Stimulated activated naive CD8-positive, alpha-beta T cell treated with anti-CD3 and anti-CD28 coated beads, Interleukin-15, Interleukin-2, amounts not matched to agents 100 ng/mL and 50 ng/mL, for 24 hours (primary cell): ENCODE results near the gene IFNA21.
"Not testable (repeated sequence)": the region's sequence is repeated elsewhere in the genome, so short reads cannot be mapped to it uniquely, and the experiment has no call there.

ENCODE experiments used
- H3K27ac Mint-ChIP-seq: one replicate; pipeline ENCODE4 v1.8.0; 2021; ENCODE audit warnings: mild to moderate bottlenecking, mixed read lengths
- H3K27me3 Mint-ChIP-seq: one replicate; pipeline ENCODE4 v1.8.0; 2021; ENCODE audit warnings: mixed read lengths
- H3K36me3 Mint-ChIP-seq: one replicate; pipeline ENCODE4 v1.8.0; 2021; ENCODE audit warnings: low read depth, mixed read lengths
- H3K4me1 Mint-ChIP-seq: one replicate; pipeline ENCODE4 v1.8.0; 2021; ENCODE audit warnings: low read depth, mixed read lengths
- H3K4me3 Mint-ChIP-seq: one replicate; pipeline ENCODE4 v1.8.0; 2021; ENCODE audit warnings: mild to moderate bottlenecking, mixed read lengths
- H3K9me3 Mint-ChIP-seq: one replicate; pipeline ENCODE4 v1.8.0; 2021; ENCODE audit warnings: mixed read lengths

Gene IFNA21

DNA sequence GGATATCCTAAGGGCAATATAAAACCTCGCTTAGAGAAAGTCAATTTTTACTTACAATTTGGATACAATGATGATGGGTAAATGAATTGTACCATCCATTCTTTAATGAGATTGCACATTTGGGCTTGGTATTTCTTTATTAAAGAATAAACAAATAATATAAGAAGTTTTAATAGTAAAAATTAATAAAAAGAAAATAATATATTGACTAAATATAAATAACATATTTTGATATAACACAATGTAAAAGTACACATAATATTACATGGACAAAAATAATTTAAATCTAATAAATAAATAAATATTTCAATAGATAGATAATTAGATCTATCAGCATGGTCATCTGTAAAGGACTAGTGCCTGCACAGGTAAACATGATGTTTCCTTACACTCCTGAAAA, 944 bp downstream of the IFNA21 start:
- Mint-ChIP-seq H3K36me3 (no peaks in the 10 kb centered on the region), H3K4me1 (peaks cover 15% of the 10 kb centered on the region), H3K4me3 (no peak overlapping the region), H3K27me3 (no peaks in the 10 kb centered on the region), H3K9me3 (no peaks in the 10 kb centered on the region), H3K27ac (no peak overlapping the region)

DNA sequence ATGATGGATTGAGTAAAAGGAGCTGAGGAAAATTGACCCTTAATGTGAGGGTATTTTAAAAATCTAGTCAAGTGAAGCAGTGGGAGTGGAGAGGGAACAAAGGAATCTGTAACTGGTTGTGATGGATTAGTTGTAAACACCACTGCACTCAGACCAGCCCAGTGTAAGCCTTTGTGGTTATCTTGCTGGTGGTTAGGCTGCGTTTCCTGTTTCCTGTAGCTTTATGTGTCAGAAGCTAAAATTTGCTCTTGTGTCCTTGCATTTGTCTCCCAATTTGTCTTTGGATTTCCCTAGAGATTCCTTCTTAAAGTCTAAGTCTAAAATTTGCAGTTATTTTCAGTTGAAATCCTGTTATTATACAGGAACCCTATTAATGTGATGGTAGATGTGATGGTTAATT, 6.3 kb downstream of the IFNA21 start:
- Mint-ChIP-seq H3K4me1 (peaks cover 22% of the 10 kb centered on the region), H3K4me3 (peak overlapping the region; percentile 35), H3K27me3 (no peaks in the 10 kb centered on the region), H3K9me3 (no peaks in the 10 kb centered on the region), H3K27ac (no peak overlapping the region), H3K36me3 (no peaks in the 10 kb centered on the region)

DNA sequence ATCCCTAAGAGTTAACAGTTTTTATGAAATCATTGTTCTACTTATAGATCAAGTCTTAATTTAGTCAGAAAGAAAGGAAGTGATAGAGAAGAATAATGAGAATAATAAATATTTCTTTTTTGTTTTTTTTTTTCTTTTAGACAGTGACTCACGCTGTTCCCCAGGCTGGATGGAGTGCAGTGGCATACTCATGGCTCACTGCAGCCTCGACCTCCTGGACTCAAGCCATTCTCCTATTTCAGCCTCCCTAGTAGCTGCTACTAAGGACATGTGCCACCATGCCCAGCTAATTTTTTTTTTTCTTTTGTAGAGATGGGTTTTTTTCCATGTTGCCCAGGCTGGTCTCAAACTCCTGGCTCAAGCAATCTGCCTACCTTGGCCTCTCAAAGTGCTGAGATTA, 11.0 kb downstream of the IFNA21 start:
- Mint-ChIP-seq H3K27me3 (no peaks in the 10 kb centered on the region), H3K36me3 (no peaks in the 10 kb centered on the region), H3K27ac (no peak overlapping the region), H3K4me3 (no peak overlapping the region), H3K9me3 (no peaks in the 10 kb centered on the region), H3K4me1 (peaks cover 13% of the 10 kb centered on the region)

DNA sequence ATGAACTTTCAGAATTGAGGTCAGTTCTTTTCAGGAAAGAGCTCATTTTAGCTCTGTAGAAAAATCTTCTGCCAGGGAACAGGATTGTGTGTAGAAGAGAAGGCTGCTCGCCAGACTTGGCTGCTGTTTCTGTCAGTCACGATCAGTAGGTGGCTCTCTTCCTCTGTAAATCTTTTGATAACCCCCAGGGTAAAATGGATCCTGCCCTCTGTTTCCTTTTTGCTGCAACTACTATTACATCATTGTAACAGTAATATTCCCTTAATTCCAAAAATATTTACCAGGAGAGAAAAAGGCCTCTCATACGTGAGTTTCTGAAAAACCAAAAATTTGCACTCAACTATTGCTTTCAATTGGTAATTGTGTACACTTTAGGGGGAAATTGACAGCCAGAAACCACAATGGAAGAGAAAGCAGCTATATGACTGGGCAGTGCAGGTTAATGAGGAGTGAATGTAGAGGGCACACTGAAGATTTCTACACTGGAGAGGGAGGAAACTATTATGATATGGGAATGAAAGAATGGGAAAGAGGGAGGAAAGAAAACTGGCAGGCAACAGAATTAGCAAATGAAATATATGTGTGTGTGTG, 12.3 kb downstream of the IFNA21 start:
- no peaks in the 10 kb centered on the region for H3K9me3 Mint-ChIP-seq
- H3K27me3 Mint-ChIP-seq: no peaks in the 10 kb centered on the region
- H3K4me1 Mint-ChIP-seq: peaks cover 6% of the 10 kb centered on the region
- no peak overlapping the region for H3K4me3 Mint-ChIP-seq
- H3K27ac Mint-ChIP-seq: no peak overlapping the region
- no peaks in the 10 kb centered on the region for H3K36me3 Mint-ChIP-seq

DNA sequence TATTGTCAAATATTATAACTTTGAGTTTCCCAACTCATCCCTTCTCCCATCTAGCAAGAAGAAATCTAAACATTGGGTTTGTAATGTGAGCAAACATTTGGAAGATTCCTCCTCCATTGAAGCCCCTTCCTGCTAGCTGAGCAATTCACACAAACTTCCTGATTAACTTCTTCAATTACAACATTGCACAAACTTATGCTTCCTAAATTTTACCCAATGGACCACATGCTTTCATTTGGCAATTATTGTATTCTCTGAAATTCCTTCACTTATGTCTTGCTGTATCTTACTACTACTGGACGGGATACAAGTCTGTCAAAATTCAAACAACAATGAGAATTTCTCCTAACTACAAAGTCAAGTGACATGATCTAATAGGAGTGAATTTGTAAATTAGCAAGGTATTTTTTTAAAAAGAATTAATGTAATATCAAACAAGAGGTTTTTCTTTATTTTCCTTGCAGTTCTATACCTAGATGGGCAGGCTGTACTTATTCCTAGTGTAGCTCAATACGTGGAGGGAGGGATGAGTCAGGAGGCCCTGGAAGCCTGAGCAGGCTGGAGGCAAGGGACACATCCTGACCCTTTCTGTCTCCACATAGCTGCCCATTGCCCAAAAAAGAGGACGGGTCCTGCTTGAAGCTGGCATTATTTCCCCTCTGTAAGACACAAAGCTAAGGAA, 13.0 kb downstream of the IFNA21 start:
- Mint-ChIP-seq H3K36me3 (no peaks in the 10 kb centered on the region), H3K4me1 (peaks cover 6% of the 10 kb centered on the region), H3K27me3 (no peaks in the 10 kb centered on the region), H3K4me3 (no peak overlapping the region), H3K9me3 (peaks cover 1% of the 10 kb centered on the region), H3K27ac (no peak overlapping the region)

DNA sequence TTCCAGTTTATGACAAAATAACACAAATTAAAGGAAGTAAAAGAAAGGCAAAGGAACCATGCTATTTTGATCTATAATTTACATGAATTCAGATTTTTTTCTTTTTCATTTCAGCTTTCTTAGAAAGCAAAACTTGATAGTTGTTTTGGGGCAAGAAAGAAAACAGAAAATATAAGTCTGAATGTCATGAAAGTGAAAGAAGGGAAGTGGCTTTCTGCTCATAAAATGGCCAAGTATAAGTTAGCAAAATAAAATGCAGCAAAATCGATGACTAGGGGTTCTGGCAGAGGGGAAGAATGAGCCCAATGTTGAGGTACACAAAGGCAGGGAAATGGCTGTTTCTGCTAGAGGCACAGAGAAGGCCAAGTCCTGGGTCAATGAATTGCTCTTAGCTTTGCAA, 21.9 kb downstream of the IFNA21 start:
- H3K36me3 Mint-ChIP-seq: no peaks in the 10 kb centered on the region
- no peak overlapping the region for H3K4me3 Mint-ChIP-seq
- peaks cover 9% of the 10 kb centered on the region for H3K9me3 Mint-ChIP-seq
- no peak overlapping the region for H3K27ac Mint-ChIP-seq
- peaks cover 12% of the 10 kb centered on the region for H3K4me1 Mint-ChIP-seq
- no peaks in the 10 kb centered on the region for H3K27me3 Mint-ChIP-seq

DNA sequence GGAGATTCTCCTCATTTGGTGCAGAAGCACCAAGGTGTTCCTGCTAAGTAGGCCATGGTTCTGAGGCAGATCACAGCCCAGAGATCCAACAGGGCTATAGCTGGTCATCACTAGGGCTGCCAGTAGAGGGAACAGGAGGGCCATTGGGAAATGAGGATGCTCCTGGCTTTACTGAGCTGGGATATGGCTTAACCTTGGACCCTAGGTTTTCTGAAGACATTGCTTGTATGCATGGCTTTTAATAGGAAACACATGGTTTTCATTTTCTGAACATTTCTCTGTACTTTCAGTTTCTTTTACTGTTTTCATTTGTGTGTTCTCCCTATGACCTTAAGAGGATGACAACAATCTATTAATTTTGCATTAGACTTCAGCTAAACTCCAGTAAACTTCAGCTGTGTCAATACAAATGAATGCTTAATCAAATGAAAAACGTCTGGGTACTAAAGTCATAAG, 25.0 kb downstream of the IFNA21 start, which contains the start of gene IFNW1:
TSS of gene IFNW1 (minus strand) at position 406 of the 456 bp plus-strand sequence. CDS start at position 144, 262 bp downstream.
- Mint-ChIP-seq H3K9me3 (no peaks in the 10 kb centered on the region), H3K36me3 (no peaks in the 10 kb centered on the region), H3K4me3 (no peak within 1 kb of the TSS), H3K4me1 (peaks cover 12% of the 10 kb centered on the region), H3K27ac (no peak within 1 kb of the TSS), H3K27me3 (no peaks in the 10 kb centered on the region)

DNA sequence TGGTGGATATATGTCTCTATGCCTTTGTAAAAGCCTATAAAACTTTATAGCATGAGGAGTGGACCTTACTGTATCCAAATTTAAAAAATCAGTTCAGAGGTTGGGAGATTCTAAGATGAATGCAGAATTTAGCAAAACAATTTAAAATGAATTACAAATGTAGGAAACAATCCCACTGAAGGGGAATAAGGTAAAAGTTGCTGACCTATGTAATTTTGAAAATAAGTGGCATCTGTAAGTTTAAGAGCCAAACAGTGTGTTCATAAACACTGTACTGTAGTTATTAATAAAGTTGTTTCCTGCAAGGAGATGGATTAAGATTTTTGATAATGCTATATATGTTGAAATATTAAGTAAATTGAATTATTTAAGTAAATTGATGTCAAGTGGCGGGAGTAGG, 29.4 kb downstream of the IFNA21 start:
- Mint-ChIP-seq H3K4me3 (no peak overlapping the region), H3K4me1 (no peaks in the 10 kb centered on the region), H3K9me3 (no peaks in the 10 kb centered on the region), H3K27me3 (no peaks in the 10 kb centered on the region), H3K36me3 (no peaks in the 10 kb centered on the region), H3K27ac (no peak overlapping the region)

DNA sequence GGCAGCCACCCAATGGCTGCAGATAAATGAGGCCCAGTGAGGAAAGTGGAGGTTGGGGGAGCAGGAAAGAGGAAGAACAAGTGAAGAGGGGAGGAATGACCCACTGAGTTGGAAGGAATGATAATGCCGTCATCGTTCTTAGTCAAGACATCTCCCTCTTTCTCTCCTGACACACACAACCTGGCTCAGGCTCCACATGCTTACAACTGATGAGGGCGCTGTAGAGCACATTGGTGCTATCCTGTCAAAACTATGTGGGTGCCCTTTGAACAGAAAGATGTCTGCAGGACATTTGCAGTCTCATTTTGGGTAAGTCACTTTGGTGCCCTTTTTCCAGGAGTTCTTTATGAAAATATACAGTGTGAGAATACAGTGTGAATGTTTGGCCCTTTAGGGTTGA, 30.7 kb downstream of the IFNA21 start:
- Mint-ChIP-seq H3K36me3 (no peaks in the 10 kb centered on the region), H3K4me1 (no peaks in the 10 kb centered on the region), H3K27me3 (no peaks in the 10 kb centered on the region), H3K27ac (no peak overlapping the region), H3K4me3 (no peak overlapping the region), H3K9me3 (no peaks in the 10 kb centered on the region)

DNA sequence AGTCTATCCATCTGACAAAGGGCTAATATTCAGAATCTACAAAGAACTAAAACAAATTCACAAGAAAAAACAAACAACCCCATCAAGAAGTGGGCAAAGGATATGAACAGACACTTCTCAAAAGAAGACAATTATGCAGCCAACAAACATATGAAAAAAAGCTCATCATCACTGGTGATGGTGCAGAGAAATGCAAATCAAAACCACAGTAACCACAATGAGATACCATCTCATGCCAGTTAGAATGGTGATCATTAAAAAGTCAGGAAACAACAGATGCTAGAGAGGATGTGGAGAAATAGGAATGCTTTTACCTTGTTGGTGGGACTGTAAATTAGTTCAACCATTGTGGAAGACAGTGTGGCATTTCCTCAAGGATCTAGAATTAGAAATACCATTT, 38.3 kb downstream of the IFNA21 start:
- H3K36me3 Mint-ChIP-seq, H3K4me3 Mint-ChIP-seq, H3K27ac Mint-ChIP-seq, H3K9me3 Mint-ChIP-seq, H3K4me1 Mint-ChIP-seq: not testable (repeated sequence)
- H3K27me3 Mint-ChIP-seq: peaks cover 17% of the 10 kb centered on the region

DNA sequence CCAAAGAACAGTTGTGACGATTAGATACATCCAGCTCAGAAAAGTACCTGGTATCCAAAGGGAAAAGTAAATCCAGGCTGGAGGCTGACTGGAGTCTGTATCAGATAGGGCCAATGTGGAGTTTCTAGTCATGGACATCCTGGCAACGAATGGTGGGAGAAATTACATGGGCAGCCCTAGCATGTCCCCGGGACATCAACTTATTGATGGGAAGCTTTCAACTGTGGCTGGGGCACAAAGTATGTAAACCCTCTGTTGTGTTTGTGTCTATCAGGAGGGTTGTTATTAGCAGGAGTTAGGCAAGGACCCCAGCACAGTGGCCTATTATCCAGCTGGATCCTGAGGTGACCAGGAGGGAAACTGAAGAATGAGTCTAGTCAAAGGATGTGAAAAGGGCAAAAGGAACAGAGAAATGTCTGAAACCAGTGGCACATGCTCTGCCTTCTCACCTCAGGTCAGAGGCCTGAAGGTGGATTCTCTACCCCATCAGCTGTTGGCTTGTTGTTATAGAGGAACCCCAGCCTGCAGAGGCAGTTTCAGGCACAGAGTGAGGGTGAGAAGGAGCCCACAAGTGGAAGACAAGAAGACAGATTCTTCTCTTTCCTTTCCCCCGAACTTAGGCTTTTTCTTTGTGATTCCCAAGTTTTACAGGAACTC, 44.7 kb downstream of the IFNA21 start:
- Mint-ChIP-seq H3K27ac (no peak overlapping the region), H3K36me3 (no peaks in the 10 kb centered on the region), H3K4me1 (peaks cover 15% of the 10 kb centered on the region), H3K9me3 (peaks cover 4% of the 10 kb centered on the region), H3K4me3 (no peak overlapping the region), H3K27me3 (peaks cover 27% of the 10 kb centered on the region)

DNA sequence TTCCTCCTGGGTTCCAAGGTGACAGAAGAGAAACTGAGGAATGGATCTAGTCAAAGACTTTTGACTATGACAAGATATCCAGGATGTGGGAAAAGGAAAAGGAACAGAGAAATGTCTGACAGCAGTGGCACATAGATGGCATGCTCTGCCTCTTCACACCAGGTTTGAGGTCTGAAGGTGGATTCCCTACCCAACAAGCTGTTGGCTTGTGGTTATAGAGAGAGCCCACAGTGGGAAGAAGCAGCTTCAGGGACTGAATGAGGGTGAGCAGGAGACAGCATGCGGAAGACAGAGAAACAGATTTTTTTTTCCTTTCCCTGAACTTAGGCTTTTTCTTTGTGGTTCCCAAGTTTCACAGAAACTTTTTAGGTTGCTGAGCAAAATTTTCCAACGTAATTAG, 45.4 kb downstream of the IFNA21 start:
- Mint-ChIP-seq H3K36me3 (no peaks in the 10 kb centered on the region), H3K27ac (peak overlapping the region; percentile 17), H3K4me3 (no peak overlapping the region), H3K4me1 (peaks cover 15% of the 10 kb centered on the region), H3K9me3 (peaks cover 4% of the 10 kb centered on the region), H3K27me3 (peaks cover 28% of the 10 kb centered on the region)

DNA sequence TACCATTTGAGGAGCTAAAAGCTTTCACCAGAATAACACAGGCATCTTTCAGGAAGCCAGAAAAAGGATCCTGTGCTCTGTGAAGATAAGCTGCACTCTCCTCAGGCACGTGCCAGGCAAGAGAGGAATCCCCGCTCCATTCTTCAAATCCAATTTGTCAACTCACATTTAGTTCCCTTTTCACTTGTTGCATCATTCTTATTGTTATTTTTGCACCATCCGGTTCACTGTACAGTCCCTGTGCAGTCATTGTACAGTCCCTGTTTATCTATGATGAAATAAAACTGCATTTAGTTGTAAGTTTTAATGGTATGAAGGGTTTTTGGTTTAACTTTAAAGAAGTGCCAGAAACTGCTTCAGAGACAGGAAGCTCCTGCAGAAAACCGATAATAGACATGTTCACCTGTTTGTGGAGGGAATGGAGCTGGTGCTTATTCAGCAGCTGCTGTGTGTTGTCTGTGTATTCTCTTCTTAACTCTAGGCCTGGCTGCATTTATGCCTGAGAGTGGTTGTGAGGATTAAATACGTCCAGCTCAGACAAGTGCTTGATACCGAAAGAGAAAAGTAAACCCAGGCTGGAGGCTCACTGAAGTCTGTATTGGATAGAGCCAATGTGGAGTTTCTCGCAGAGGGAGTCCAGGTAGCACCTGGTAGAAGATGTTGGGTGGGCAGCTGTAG, 47.2 kb downstream of the IFNA21 start:
- Mint-ChIP-seq H3K36me3 (no peaks in the 10 kb centered on the region), H3K9me3 (peaks cover 1% of the 10 kb centered on the region), H3K4me3 (no peak overlapping the region), H3K27me3 (peaks cover 26% of the 10 kb centered on the region), H3K27ac (no peak overlapping the region), H3K4me1 (peaks cover 15% of the 10 kb centered on the region)
